ENCODE results near the gene NPIPA7.
"Not testable (repeated sequence)": the region's sequence is repeated elsewhere in the genome, so short reads cannot be mapped to it uniquely, and the experiment has no call there.

Gene NPIPA7

GRCh38 chr16:16417071-16417470 is 38.1 kb downstream of the NPIPA7 start:
- not testable (repeated sequence) for H3K4me3 ChIP-seq (ENCODE audit: low read depth, low read length); DNase-seq (ENCODE audit: low read depth)

GRCh38 chr16:16417914-16418544 is 39.1 kb downstream of the NPIPA7 start:
- not testable (repeated sequence) for H3K4me3 ChIP-seq (ENCODE audit: low read depth, low read length); DNase-seq (ENCODE audit: low read depth)

- H3K4me3 ChIP-seq (ENCODE audit: low read depth, low read length); DNase-seq (ENCODE audit: low read depth): not testable (repeated sequence)
These were observed 41.6 kb downstream of the NPIPA7 start for GRCh38 chr16:16420515-16420914.

GRCh38 chr16:16425146-16425545 is 46.2 kb downstream of the NPIPA7 start:
- H3K4me3 ChIP-seq (ENCODE audit: low read depth, low read length); DNase-seq (ENCODE audit: low read depth): not testable (repeated sequence)

- H3K4me3 ChIP-seq (ENCODE audit: low read depth, low read length); DNase-seq (ENCODE audit: low read depth): not testable (repeated sequence)
These were observed 52.2 kb downstream of the NPIPA7 start for GRCh38 chr16:16431135-16431534.

- not testable (repeated sequence) for H3K4me3 ChIP-seq (ENCODE audit: low read depth, low read length); DNase-seq (ENCODE audit: low read depth)
These were observed 55.8 kb downstream of the NPIPA7 start for GRCh38 chr16:16434711-16435110.

GRCh38 chr16:16441401-16441800 is 62.5 kb downstream of the NPIPA7 start:
- not testable (repeated sequence) for DNase-seq (ENCODE audit: low read depth)

More at GRCh38 chr16:16441401-16441800, 62.5 kb downstream of the NPIPA7 start:
- H3K4me3 ChIP-seq (ENCODE audit: low read depth, low read length): not testable (repeated sequence)
